ENCODE results near the gene CRYBB1.

CRYBB1 gene

DNA sequence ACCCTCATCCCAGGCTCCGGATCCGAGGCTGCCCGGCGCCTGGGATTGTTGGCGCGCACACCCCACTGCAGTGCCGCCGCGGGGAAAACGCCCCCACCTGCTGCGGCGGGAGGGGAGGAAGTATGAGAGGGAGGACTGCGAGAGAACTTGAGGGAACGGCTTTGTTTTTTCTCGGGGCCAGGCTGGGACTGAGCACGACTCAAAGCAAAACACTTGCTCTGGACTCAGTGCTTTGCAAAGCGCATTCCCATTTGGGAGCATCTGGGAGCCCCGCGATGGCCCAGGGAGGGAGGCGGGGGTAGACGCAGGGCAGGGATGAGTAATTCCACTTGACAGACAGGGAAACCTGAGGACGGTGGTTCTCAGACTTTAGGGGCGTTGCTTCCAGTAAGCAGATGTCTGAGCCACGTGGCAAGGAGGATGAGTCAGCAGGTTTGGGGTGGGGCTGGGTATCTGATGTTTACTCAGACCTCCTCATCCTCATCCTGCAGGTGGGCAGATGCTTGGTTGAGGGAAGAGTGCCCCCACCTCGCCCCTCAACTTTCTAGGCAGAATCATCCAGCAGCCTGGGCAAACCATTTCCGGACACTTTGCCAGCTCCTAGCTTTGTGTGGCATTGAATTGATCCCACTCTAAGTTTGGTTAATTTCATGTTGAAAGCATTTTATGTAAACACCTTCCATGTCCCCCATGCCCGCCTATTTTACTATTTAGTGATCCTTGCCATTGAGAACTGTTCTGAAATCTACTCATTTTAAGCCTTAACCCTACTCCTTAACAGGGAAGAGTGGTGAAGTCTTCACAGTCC lies 41.0 kb upstream of the CRYBB1 start:
- DNase-seq (ENCODE audit: extremely low read depth, low read depth): peak; percentile 80
- TF ChIP-seq, protein P1, sequence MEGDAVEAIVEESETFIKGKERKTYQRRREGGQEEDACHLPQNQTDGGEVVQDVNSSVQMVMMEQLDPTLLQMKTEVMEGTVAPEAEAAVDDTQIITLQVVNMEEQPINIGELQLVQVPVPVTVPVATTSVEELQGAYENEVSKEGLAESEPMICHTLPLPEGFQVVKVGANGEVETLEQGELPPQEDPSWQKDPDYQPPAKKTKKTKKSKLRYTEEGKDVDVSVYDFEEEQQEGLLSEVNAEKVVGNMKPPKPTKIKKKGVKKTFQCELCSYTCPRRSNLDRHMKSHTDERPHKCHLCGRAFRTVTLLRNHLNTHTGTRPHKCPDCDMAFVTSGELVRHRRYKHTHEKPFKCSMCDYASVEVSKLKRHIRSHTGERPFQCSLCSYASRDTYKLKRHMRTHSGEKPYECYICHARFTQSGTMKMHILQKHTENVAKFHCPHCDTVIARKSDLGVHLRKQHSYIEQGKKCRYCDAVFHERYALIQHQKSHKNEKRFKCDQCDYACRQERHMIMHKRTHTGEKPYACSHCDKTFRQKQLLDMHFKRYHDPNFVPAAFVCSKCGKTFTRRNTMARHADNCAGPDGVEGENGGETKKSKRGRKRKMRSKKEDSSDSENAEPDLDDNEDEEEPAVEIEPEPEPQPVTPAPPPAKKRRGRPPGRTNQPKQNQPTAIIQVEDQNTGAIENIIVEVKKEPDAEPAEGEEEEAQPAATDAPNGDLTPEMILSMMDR (IDR thresholded peaks at IDR 0.05; ENCODE audit: low read depth, low read length): no peak

DNA sequence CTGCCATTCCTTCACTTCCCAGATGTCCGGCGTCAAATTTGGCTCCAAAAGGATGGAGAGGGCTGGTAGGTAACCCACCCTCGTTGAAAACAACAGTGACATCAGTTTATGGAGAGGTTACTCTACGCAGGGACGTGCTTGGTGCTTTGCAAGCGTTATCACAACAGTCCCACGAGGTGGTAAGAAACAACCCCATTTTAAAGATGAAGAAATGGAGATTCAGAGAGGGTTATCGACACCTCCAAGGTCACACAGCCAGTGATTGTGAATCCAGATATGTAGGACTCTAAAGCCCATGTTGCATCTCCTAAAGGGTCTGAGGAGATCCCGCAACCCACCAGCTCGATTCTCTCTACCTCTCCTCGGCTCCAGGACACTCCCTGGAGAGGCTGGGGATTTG lies 40.3 kb upstream of the CRYBB1 start:
- TF ChIP-seq, protein P1 (IDR thresholded peaks at IDR 0.05; ENCODE audit: low read depth, low read length): no peak
- DNase-seq (ENCODE audit: extremely low read depth, low read depth): no peak

DNA sequence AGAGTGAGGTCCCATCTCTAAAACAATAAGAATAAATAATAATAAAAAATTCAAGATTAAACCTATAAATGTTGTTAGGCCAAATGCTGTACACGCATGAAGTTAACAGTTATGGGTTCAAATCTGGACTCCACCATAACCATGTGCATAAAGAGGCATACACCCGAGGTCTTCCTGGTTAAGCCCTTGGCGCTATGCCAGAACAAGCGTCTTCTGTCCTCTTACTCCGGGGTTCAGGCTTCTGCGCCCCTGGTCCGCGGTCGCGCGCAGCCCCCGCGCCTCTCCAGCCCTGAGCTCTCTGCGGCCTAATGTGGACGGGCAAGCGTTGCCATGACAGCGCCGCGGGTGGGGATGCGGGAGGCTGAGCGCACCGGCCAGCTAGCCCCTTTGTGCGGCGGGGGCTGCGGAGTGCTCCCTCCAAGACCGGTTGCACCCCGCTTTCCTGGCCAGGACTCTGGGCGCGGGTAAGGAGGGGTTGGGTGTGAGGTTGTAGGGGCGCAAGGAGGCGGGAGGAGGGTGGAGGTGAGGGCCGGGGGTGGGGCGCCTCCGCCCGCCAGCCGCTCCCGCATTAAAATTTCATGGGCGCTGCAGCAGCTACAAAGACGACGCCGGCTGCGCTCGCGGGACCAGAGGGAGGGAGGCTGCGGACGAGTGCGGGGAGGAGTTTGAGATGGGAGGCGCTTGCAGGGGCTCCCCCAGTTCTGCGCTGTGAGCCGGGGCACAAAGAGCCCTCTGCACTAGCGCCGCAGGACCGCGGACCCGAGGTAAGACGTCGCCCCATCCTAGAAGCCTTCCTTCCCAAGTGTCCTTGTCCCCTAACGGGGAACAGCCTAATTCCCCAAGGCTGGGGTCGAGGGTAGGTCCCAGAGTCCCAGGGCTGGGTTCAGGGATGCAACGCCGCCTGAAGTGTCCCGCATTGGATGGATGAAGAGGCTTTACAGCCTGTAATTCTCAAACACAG lies 39.3 kb upstream of the CRYBB1 start, which contains the start of gene MIAT:
Gene MIAT, plus strand, starts transcription at position 698 of the 961 bp plus-strand sequence.
- no peak for DNase-seq (ENCODE audit: extremely low read depth, low read depth)
- TF ChIP-seq, protein P1 (IDR thresholded peaks at IDR 0.05; ENCODE audit: low read depth, low read length): no peak

DNA sequence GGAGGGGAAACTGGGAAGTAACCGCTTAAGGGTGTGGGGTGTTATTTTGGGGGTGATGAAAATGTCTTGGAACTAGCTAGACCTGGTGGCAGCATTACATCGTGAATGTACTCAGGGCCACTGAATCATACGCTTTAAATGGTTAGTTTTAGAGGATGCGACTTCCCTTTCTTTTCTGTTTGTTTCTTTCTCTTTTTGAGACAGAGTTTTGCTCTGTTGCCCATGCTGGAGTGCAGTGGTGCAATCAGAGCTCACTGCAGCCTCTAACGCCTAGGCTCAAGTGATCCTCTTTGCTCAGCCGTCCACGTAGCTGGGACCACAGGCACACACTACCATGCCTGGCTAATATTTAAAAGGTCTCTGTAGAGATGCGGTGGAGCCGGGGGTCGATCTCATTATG lies 34.0 kb upstream of the CRYBB1 start:
- TF ChIP-seq, protein P1 (IDR thresholded peaks at IDR 0.05; ENCODE audit: low read depth, low read length): no peak
- DNase-seq (ENCODE audit: extremely low read depth, low read depth): no peak

DNA sequence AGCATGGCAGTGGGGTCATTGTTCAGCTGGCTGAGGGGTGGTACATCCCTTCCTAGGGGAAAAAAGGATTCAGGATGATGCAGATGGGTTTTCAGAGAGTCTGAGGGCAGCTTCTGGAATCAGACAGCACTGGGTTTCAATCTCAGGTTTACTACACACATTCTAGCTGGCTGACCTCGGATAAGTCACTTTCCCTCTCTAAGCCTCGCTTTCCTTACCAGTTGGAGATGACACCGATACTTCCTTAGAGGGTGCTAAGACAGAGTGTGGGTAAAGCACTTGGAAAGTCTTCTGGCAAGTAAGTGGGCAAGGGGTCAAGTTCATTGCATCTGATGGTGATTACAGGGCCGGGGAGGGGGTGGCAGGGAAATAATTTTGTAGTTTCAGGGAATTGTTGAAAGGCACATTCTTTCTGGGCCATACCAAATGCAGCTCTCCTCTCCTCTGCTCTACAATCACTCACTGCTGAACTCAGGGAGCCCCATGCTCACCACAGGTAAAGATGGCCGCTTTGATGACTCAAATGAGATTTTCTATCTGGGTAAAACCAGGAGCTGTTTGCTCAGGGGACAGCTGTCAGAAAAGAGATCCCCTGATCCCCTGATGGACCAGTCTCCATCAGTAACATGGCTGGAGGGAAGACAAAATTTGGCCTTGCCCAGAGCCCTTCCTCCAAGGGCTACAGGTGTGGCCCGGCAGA lies 33.0 kb upstream of the CRYBB1 start:
- no peak for DNase-seq (ENCODE audit: extremely low read depth, low read depth)
- TF ChIP-seq, protein P1 (IDR thresholded peaks at IDR 0.05; ENCODE audit: low read depth, low read length): no peak

DNA sequence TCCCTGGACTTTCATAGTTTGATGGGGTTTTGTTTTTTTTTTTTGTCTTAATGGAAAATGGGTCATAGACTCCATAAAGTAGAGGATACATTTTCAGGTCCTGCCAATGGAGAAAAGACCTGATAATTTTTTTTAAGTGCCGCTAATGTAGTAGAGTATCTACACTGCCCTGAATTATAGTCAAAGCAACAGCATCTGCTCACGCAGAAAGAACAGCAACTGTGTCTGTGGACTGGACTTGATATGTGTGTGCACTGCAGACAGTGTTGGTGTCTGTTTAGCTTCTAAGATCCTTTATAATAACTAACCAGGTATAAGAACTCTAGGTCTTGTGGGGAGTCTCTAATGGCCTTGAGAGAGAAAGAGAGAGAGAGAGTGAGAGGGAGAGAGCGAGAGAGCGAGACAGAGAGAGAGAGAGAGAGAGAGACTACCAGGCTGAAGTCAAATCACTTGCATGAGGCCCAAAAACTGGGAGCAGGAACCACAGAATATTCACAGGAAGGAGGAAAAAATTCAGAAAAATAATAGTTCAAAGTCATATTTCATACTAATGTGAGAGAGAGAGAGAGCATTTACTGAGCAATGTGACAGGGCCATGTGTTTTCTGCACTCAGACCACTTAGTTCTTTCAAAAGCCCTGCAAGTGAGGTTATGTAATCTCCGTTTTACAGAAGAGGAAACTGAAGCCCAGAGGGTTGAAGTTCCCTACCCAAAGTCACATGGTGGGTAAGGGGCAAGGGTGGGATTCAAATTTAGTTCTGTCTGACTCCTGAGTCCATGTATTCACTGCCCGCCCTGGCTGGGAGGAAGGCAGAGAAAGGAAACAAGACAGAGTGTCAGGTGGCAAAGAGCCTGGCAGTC lies 30.9 kb upstream of the CRYBB1 start:
- DNase-seq (ENCODE audit: extremely low read depth, low read depth): no peak
- TF ChIP-seq, protein P1 (IDR thresholded peaks at IDR 0.05; ENCODE audit: low read depth, low read length): no peak

Data from AG09319 (cell line).